SIG-M5 treated with dmso at 0.1 percent for 504 hours (cell line): ENCODE measurements around the gene S100A9.
"Not testable (repeated sequence)": the region's sequence is repeated elsewhere in the genome, so short reads cannot be mapped to it uniquely, and the experiment has no call there.

Experiments
- DNase-seq: peaks from one replicate; lab custom pipeline; 2025; ENCODE audit not compliant: unreplicated experiment; lab: John Stamatoyannopoulos, UW

S100A9 gene

GRCh38 chr1:153344718-153345025 lies 13.0 kb upstream of the S100A9 start:
- DNase-seq: peak; percentile 96

DNA sequence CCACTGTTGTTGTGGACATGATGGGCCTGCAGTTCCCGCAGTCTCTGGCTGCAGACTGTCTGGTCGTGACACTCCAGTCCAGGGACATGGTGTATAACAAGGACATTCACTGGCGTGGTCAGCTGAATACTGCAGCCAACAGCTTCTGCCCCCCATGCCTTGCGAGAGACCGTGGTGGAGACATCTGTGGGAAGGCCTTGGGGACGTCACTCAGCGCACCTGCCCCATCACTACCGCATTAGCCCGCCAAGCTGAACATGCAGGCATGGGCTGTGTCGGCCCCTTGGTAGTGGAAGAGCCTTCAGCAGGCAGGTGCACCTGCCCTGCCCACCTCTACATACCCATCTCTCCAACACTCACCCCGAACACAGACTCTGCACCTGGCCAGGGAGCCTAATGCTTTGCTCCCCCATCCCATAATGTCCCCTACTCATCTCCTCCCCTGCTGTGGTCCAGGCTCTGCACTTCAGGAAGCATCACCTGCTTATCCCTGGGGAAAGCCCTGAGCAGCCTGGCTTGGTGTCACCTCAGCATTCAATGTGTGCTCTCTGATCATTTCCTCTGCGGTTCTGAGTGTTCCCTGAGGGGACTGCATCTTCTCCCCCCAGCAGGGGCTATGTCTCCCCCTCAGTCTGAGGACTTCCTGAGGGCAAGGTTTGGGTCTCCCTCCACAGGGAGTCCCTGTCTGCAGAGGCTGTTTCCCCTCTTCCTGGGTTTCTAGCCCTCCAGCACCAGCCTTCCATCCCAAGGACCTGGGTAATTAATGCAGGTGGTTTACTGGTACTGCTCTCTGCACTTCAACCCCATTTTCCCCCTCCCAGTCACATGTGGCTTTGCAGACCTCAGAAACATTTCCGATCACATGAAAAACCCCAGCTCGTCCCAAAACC lies 12.2 kb upstream of the S100A9 start:
- DNase-seq: no peak

- no peak for DNase-seq
Measured at GRCh38 chr1:153346077-153346723, 11.5 kb upstream of the S100A9 start.

DNA sequence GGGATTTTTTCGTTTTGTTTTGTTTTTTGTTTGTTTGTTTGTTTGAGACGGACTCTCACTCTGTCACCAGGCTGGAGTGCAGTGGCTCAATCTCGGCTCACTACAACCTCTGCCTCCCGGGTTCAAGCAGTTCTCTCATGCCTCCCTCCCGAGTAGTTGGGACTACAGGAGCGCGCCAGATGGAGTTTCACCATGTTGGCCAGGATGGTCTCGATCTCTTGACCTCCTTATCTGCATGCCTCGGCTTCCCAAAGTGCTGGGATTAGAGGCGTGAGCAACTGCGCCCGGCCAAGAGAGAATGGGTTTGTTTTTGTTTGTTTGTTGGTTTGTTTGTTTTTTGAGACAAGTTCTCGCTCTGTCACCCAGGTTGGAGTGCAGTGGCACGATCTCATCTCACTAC lies 10.6 kb upstream of the S100A9 start:
- not testable (repeated sequence) for DNase-seq

DNA sequence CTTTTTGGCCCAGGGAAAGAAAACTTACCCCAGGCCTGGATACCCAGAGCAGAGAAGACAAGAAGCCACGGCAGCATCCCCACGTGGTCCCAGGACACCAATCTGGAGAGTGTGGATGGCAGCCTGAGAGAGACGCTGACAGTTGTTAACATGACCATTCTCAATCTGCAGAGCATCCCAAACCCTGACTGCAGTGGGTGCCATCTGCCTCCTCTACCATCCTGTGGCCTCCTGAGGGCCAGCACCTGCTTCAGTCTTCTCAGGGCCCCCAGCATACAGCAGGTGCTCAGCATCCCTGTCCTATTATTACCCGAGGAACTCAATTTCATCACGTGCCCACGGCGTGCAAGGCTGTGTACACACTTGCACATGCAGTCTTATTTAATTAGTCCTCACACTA lies 9.8 kb upstream of the S100A9 start:
- DNase-seq: no peak

GRCh38 chr1:153348511-153349362 lies 8.9 kb upstream of the S100A9 start, which contains the start of gene PGLYRP4:
Gene PGLYRP4, minus strand, starts transcription at chr1:153348841. Its CDS starts 909 bp downstream, at chr1:153347932.
- DNase-seq: no peak

- peak; percentile 53 for DNase-seq
Measured at GRCh38 chr1:153349363-153350320, 8.0 kb upstream of the S100A9 start.

GRCh38 chr1:153350321-153350957 lies 7.2 kb upstream of the S100A9 start:
- no peak for DNase-seq

GRCh38 chr1:153352523-153352922 lies 5.1 kb upstream of the S100A9 start:
- DNase-seq: peak; percentile 87

GRCh38 chr1:153353226-153353947 lies 4.3 kb upstream of the S100A9 start:
- no peak for DNase-seq

- no peak for DNase-seq
Measured at GRCh38 chr1:153354515-153355193, 3.0 kb upstream of the S100A9 start.

- peak; percentile 94 for DNase-seq
Measured at GRCh38 chr1:153355445-153356071, 2.1 kb upstream of the S100A9 start.

DNA sequence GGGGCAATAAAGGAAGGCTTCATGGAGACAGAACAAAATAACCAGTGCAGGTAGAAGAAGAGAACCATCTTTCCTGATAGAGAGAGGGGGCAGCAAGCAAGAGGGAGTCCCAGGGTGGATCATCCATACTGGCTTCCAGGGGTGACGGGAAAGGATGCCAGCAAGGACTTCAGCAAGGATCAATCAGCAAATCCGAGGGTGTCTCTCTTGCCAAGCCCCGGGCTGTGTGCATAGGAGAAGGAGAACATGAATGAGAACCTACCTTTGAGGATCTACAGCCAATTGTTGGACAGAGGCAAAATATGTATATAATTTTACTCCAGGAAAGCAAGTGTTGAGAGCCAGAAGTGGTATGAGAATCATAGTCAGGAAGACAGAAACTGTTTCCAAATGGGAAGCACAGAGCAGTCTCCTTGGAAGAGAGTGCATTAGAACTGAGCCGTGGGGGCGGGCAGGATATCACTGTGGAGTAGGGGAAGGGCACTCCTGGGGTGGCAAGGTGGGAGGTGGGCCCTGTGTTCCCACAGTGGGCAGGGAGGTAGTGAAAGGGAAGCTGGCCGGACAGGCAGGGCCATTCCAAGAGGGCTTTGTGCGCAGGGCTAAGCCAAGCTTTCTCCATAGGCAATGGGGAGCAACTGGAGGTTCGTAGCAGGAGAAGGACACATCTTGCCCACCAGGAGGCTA lies 1.1 kb upstream of the S100A9 start:
- no peak for DNase-seq

DNA sequence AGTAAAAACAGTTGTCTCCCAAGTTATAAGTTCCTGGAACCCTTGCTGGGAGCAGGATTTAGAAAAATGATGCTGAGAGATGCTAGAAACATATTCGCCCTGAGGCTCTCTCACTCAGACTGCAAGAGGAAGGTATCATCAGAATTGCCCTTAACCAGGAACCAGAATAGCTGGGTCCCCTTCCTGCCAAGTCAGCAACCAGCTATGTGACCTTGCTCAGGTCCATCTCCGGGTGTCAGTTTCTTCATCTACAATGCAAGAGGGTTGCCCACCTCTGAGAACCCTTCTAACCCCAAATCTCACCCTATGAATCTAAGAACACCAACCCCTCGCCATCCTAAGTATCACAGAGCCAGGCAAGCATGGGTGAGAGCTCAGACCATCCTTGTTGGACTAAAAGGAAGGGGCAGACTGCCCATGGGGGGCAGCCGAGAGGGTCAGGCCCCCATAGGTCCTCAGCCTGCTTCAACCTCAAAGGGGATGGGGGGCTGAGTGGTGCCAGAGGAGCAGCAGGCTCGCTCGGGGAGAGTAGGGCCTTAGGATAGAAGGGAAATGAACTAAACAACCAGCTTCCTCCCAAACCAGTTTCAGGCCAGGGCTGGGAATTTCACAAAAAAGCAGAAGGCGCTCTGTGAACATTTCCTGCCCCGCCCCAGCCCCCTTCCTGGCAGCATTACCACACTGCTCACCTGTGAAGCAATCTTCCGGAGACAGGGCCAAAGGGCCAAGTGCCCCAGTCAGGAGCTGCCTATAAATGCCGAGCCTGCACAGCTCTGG lies 390 bp upstream of the S100A9 start:
- peak; percentile 93 for DNase-seq

DNA sequence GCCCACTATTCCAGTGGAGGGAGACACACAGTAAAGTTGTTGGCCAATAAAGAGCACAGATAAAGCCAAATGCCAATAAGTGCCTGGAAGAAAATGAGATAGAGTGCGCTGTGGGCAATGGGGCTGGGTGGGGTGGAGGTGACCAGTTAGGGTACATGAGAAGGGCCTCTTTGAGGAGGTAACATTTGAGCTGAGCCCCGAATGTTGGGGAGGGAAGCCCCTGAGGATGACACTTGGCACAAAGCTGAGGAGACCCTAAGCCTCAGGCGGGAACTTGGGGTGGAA lies 979 bp downstream of the S100A9 start:
- no peak for DNase-seq

- no peak for DNase-seq
Measured at GRCh38 chr1:153359241-153359640, 1.6 kb downstream of the S100A9 start.

GRCh38 chr1:153360190-153360589 lies 2.5 kb downstream of the S100A9 start:
- no peak for DNase-seq
